ENCODE measurements around the gene ERBB4. TPM values are rescaled to one million over a fixed set of nuclear protein-coding genes. Genes with fewer than 3 reads are reported as not detected.

Gene ERBB4
- total RNA-seq, 1 experiment from 2014 or later, result 0.15 TPM

GRCh38 chr2:212311807-212312404, 226.7 kb downstream of the ERBB4 start:
- DNase-seq (ENCODE audit: low read depth, low spot score) (no peak), ATAC-seq (no peak)
- Histone ChIP-seq H3K4me3 (ENCODE audit: low read depth in 2 of 2, low read length in 2 of 2) (no peak overlapping the region), H3K27ac (ENCODE audit: low read length) (no peak overlapping the region), H3K27me3 (ENCODE audit: control insufficient read depth, insufficient read depth, low read length) (no peaks in the 10 kb centered on the region), H3K9me3 (ENCODE audit: control insufficient read depth, insufficient read depth, low read depth, low read length) (no peaks in the 10 kb centered on the region; the same call in 1 of the 2 replicates), H3K36me3 (ENCODE audit: control insufficient read depth, insufficient read depth, low read length) (no peaks in the 10 kb centered on the region), H3K4me1 (ENCODE audit: control insufficient read depth, insufficient read depth, low read length) (no peaks in the 10 kb centered on the region)
- intact Hi-C loops (cut with micrococcal nuclease; ENCODE audit: unreplicated experiment), result no loop called here
- TF ChIP-seq REST (IDR thresholded peaks at IDR 0.05; ENCODE audit: insufficient read depth in 1 of 2, low read depth in 2 of 2, low read length in 1 of 2) (no peak), CTCF (IDR thresholded peaks at IDR 0.05) (no peak), SIN3A (IDR thresholded peaks at IDR 0.05; ENCODE audit: borderline replicate concordance, insufficient read depth, low read depth, low read length) (no peak), POLR2AphosphoS5 (IDR thresholded peaks at IDR 0.05; ENCODE audit: low read depth, low read length) (no peak), TCF7L2 (IDR thresholded peaks at IDR 0.05; ENCODE audit: low read depth, low read length) (no peak)
- POLR2A ChIA-PET, result no interaction called here
- BruUV-seq (replicated peaks), result no TSS peak
- in situ Hi-C loops (cut with HindIII; ENCODE audit: low pct_unique_long_range_greater_than_20kb, low sequenced_read_pairs), result no loop called here
- CTCF ChIA-PET, result no interaction called here

GRCh38 chr2:212299943-212300342, 238.7 kb downstream of the ERBB4 start:
- Histone ChIP-seq H3K36me3 (ENCODE audit: control insufficient read depth, insufficient read depth, low read length) (no peaks in the 10 kb centered on the region), H3K4me1 (ENCODE audit: control insufficient read depth, insufficient read depth, low read length) (no peaks in the 10 kb centered on the region), H3K27me3 (ENCODE audit: control insufficient read depth, insufficient read depth, low read length) (no peaks in the 10 kb centered on the region), H3K4me3 (ENCODE audit: low read depth in 2 of 2, low read length in 2 of 2) (no peak overlapping the region), H3K27ac (ENCODE audit: low read length) (no peak overlapping the region), H3K9me3 (ENCODE audit: control insufficient read depth, insufficient read depth, low read depth, low read length) (no peaks in the 10 kb centered on the region)
- no peak for ATAC-seq
- in situ Hi-C loops (cut with HindIII; ENCODE audit: low pct_unique_long_range_greater_than_20kb, low sequenced_read_pairs), result no loop called here
- no peak for TF ChIP-seq REST (IDR thresholded peaks at IDR 0.05; ENCODE audit: insufficient read depth in 1 of 2, low read depth in 2 of 2, low read length in 1 of 2)
- no peak for TF ChIP-seq SIN3A (IDR thresholded peaks at IDR 0.05; ENCODE audit: borderline replicate concordance, insufficient read depth, low read depth, low read length)
- no peak for TF ChIP-seq CTCF (IDR thresholded peaks at IDR 0.05)
- no peak for TF ChIP-seq POLR2AphosphoS5 (IDR thresholded peaks at IDR 0.05; ENCODE audit: low read depth, low read length)
- TF ChIP-seq TCF7L2 (IDR thresholded peaks at IDR 0.05; ENCODE audit: low read depth, low read length), result no peak
- no peak for DNase-seq (ENCODE audit: low read depth, low spot score)
- intact Hi-C loops (cut with micrococcal nuclease; ENCODE audit: unreplicated experiment), result no loop called here
- ChIA-PET POLR2A (no interaction called here), CTCF (no interaction called here)
- no TSS peak for BruUV-seq (replicated peaks)
